ENCODE data around the gene DUSP5. TPM values are rescaled to one million over a fixed set of nuclear protein-coding genes. Genes with fewer than 3 reads are reported as not detected.

Gene DUSP5
- total and polyA plus RNA-seq, 7 donors, result 3.6 to 42.1 (median 12.0) TPM

DNA sequence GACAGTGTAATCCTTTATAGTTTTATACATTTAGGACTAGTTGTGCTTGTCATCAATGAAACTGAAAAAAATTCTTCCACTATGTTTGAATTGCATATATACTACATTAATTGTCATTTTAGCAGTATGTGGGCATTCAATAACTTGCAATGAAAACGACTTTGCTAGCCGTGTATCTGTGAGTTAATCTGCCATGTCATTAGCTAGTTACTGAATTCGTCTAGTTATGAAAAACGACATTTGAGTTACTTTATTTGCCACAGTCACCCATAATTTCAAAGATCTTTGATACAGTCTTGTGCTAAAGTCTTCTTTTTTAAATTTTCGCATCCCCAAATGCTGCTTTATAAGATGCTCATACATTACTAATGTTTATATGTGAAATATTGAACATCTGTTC, 51.5 kb downstream of the DUSP5 start:
- Histone ChIP-seq H3K4me1 (peaks cover 0 to 4% (median 0%) of the 10 kb centered on the region in 4 donors), H3K9me3 (no peaks in the 10 kb centered on the region), H3K27ac (no peak overlapping the region), H3K4me3 (no peak overlapping the region), H3K27me3 (no peaks in the 10 kb centered on the region), H3K36me3 (no peaks in the 10 kb centered on the region)
- DNase-seq, result no peak
- intact Hi-C loops (cut with DNase I), result loop anchor here (5.0 kb wide), 2 partner anchors 47 to 412 kb away; no protein-coding TSS in a partner anchor
- 77 to 87% methylated on average over 5 of the region's 5 CpGs for whole genome bisulfite sequencing, 2 donors
- TF ChIP-seq POLR2AphosphoS5 (IDR thresholded peaks at IDR 0.05) (no peak), EP300 (IDR thresholded peaks at IDR 0.05) (no peak), POLR2A (IDR thresholded peaks at IDR 0.05) (no peak)
- TF ChIP-seq, protein P1, sequence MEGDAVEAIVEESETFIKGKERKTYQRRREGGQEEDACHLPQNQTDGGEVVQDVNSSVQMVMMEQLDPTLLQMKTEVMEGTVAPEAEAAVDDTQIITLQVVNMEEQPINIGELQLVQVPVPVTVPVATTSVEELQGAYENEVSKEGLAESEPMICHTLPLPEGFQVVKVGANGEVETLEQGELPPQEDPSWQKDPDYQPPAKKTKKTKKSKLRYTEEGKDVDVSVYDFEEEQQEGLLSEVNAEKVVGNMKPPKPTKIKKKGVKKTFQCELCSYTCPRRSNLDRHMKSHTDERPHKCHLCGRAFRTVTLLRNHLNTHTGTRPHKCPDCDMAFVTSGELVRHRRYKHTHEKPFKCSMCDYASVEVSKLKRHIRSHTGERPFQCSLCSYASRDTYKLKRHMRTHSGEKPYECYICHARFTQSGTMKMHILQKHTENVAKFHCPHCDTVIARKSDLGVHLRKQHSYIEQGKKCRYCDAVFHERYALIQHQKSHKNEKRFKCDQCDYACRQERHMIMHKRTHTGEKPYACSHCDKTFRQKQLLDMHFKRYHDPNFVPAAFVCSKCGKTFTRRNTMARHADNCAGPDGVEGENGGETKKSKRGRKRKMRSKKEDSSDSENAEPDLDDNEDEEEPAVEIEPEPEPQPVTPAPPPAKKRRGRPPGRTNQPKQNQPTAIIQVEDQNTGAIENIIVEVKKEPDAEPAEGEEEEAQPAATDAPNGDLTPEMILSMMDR (IDR thresholded peaks at IDR 0.05), result no peak

DNA sequence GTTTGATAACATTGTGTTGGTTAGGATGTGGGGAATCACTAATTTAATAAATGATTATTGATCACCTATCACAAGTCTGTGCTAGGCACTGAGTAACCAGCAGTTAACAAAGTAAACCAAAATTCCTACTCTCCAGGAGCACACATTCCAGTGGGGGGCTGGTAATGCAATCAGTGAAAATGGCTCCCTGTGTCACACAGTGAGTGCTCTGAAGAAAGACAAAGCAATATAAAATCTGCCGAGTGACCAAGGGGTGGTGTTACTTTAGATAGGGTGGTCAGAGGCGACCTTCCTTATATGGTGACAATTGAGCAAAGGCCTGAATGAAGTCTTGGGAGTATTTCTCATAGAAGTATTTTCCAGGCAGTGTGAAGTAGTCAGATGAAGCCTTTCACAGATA, 56.2 kb downstream of the DUSP5 start:
- Histone ChIP-seq H3K27ac (no peak overlapping the region), H3K9me3 (no peaks in the 10 kb centered on the region), H3K4me1 (no peaks in the 10 kb centered on the region), H3K4me3 (no peak overlapping the region), H3K27me3 (no peaks in the 10 kb centered on the region), H3K36me3 (no peaks in the 10 kb centered on the region)
- intact Hi-C loops (cut with DNase I), result no loop called here
- TF ChIP-seq, protein P1 (IDR thresholded peaks at IDR 0.05), result no peak
- TF ChIP-seq POLR2AphosphoS5 (IDR thresholded peaks at IDR 0.05) (no peak), POLR2A (IDR thresholded peaks at IDR 0.05) (no peak), EP300 (IDR thresholded peaks at IDR 0.05) (no peak)
- no peak for DNase-seq
- 47 to 83% methylated on average over 2 of the region's 2 CpGs for WGBS, 2 donors

DNA sequence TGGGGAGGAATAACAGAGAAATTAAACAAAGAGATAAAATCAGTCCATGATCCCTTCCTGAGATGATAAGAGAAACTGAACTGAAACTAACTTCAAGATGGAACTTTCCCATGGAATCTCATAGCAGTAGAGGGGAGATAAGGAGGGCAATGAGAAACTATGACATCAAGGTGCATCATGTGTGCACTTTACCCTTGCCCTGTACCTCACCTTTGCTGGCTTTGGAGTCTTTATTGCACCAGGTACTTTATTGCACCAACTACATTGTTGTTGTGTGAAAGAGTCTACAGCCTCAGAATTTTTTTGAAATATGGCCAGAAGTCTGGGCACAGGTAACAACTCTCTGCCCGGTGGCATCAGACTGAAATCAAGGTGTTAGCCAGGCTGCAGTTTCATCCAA, 58.6 kb downstream of the DUSP5 start:
- no peaks in the 10 kb centered on the region for H3K4me1 ChIP-seq
- no peaks in the 10 kb centered on the region for H3K27me3 ChIP-seq
- H3K9me3 ChIP-seq, result no peaks in the 10 kb centered on the region
- intact Hi-C loops (cut with DNase I), result no loop called here
- H3K4me3 ChIP-seq, result no peak overlapping the region
- WGBS, 2 donors, result 22 to 58% methylated on average over 1 of the region's 1 CpG
- no peaks in the 10 kb centered on the region for H3K36me3 ChIP-seq
- DNase-seq, result no peak
- no peak overlapping the region for H3K27ac ChIP-seq
- TF ChIP-seq, protein P1 (IDR thresholded peaks at IDR 0.05), result no peak
- TF ChIP-seq EP300 (IDR thresholded peaks at IDR 0.05), result no peak
- TF ChIP-seq POLR2A (IDR thresholded peaks at IDR 0.05), result no peak
- TF ChIP-seq POLR2AphosphoS5 (IDR thresholded peaks at IDR 0.05), result no peak

DNA sequence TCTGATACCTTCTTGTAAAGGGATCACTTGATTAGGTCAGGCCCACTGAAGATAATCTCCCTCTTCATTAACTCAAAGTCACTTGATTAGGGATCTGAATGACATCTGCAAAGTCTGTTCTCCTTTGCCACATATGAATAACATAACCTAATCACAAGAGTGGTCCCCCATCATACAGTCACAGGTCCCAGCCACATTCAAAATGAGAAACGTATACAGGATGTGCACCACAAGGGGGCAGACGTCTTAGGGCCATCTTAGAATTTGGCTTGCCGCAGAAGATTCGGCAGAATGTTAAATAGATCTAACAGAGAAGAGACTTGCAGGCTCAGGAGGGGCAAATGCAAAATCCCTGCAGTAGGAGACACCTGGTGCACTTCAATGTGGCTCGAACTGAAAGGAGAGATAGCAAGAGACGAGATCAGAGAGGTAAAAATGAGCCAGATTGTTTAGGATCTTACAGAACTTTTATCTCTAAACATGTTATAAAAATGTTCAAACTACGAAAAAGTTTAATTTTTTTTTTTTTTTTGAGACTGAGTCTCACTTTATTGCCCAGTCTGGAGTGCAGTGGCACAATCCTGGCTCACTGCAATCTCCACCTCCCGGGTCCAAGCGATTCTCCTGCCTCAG, 59.4 kb downstream of the DUSP5 start:
- intact Hi-C loops (cut with DNase I), result no loop called here
- DNase-seq, result no peak
- 55 to 56% methylated on average over 9 of the region's 9 CpGs for WGBS, 2 donors

More for the DNA sequence above, 59.4 kb downstream of the DUSP5 start:
- H3K36me3 ChIP-seq, result no peaks in the 10 kb centered on the region
- H3K9me3 ChIP-seq, result no peaks in the 10 kb centered on the region
- no peak overlapping the region for H3K4me3 ChIP-seq
- TF ChIP-seq POLR2A (IDR thresholded peaks at IDR 0.05), result no peak
- TF ChIP-seq POLR2AphosphoS5 (IDR thresholded peaks at IDR 0.05), result no peak
- TF ChIP-seq, protein P1 (IDR thresholded peaks at IDR 0.05), result peak in 2 of 4 experiments; percentile 47 to 61
- TF ChIP-seq EP300 (IDR thresholded peaks at IDR 0.05), result no peak
- no peaks in the 10 kb centered on the region for H3K4me1 ChIP-seq
- no peaks in the 10 kb centered on the region for H3K27me3 ChIP-seq
- H3K27ac ChIP-seq, result no peak overlapping the region

All from sigmoid colon (tissue), 7 donors.